B cell (primary cell): ENCODE results near the gene HIPK2. TPM values are rescaled to one million over a fixed set of nuclear protein-coding genes. Genes with fewer than 3 reads are reported as not detected.

Experiments used
- ATAC-seq: fragments of 200-7000 bp; cut with Tn5 transposase; one replicate; pipeline ENCODE4 v1.10.0; 2021; ENCODE audit warnings: low read depth, mild to moderate bottlenecking, moderate number of reproducible peaks, moderate library complexity
- CTCF ChIA-PET: fragments of 350-600 bp; sonication (Branson Sonifier 250); formaldehyde crosslinking; loops from one replicate; lab custom pipeline; 2021; ENCODE audit warnings: antibody characterized with exemption, inconsistent platforms; lab: Charles Lee
- POLR2A ChIA-PET: fragments of 350-600 bp; sonication (Branson Sonifier 250); formaldehyde crosslinking; loops from one replicate; lab custom pipeline; 2021; ENCODE audit warnings: antibody characterized with exemption; lab: Charles Lee
- DNase-seq: peaks from one replicate; pipeline ENCODE4 v3.0.0; 2013
- H2AFZ ChIP-seq: 2 replicates; pipeline ENCODE4 v1.6.1; 2012; ENCODE audit warnings: mild to moderate bottlenecking, low read depth, low read length; ENCODE audit not compliant: insufficient read depth, poor library complexity, severe bottlenecking
- H3K27ac ChIP-seq, 2 donors: 1 replicate in 1 of 2; 2 replicates in 1 of 2; pipeline ENCODE4 v1.5.1; 2012 to 2013; ENCODE audit warnings: low read length in 2 of 2, mild to moderate bottlenecking in 2 of 2, moderate library complexity in 1 of 2
- H3K27me3 ChIP-seq, 4 experiments: fragments of 200-600 bp in 1 of 4; sonication (generic) in 1 of 4; replicated peaks in 1 of 4; 1 replicate in 2 of 4; 2 replicates in 2 of 4; pipeline versions ENCODE4 v1.6.1 to v1.7.0; 2013 to 2016; ENCODE audit warnings: low read length in 3 of 4, mild to moderate bottlenecking in 2 of 4, mixed read lengths in 1 of 4, moderate library complexity in 1 of 4; ENCODE audit not compliant: insufficient read depth in 4 of 4, control insufficient read depth in 3 of 4; ENCODE audit errors: control extremely low read depth in 1 of 4
- H3K36me3 ChIP-seq, 2 experiments: replicated peaks in 1 of 2; 1 replicate in 1 of 2; 2 replicates in 1 of 2; pipeline versions ENCODE4 v1.6.1 to v1.7.1; 2013; ENCODE audit warnings: low read length in 1 of 2; ENCODE audit not compliant: insufficient read depth in 2 of 2, control insufficient read depth in 1 of 2; ENCODE audit errors: control extremely low read depth in 1 of 2, extremely low read depth in 1 of 2
- H3K4me1 ChIP-seq, 2 donors: fragments of 200-600 bp in 1 of 2; sonication (generic) in 1 of 2; 1 replicate in 1 of 2; 2 replicates in 1 of 2; pipeline versions ENCODE4 v1.5.1 to v1.6.1; 2013 to 2017; ENCODE audit warnings: low read length in 2 of 2; ENCODE audit not compliant: control insufficient read depth in 2 of 2, insufficient read depth in 2 of 2
- H3K4me2 ChIP-seq: replicated peaks from 2 replicates; pipeline ENCODE3; 2012; ENCODE audit warnings: mild to moderate bottlenecking, low read depth, low read length; ENCODE audit not compliant: poor library complexity, severe bottlenecking
- H3K4me3 ChIP-seq, 5 experiments: fragments of 200-600 bp in 1 of 5; sonication (generic) in 1 of 5; 1 replicate in 3 of 5; 2 replicates in 2 of 5; pipeline versions ENCODE4 v1.5.1 to v1.7.0; 2011 to 2016; ENCODE audit warnings: low read length in 4 of 5, mild to moderate bottlenecking in 4 of 5, low read depth in 2 of 5, control low read depth in 1 of 5, moderate library complexity in 1 of 5; ENCODE audit not compliant: insufficient read depth in 1 of 5; ENCODE audit errors: control extremely low read depth in 1 of 5, extremely low read depth in 1 of 5
- H3K79me2 ChIP-seq: fragments of 200-600 bp; sonication (generic); one replicate; pipeline ENCODE4 v1.6.0; 2016; ENCODE audit warnings: low read length; ENCODE audit not compliant: control insufficient read depth, insufficient read depth
- H3K9ac ChIP-seq: fragments of 200-600 bp; sonication (generic); 2 replicates; pipeline ENCODE4 v1.6.1; 2017; ENCODE audit warnings: mild to moderate bottlenecking, low read length, moderate library complexity
- H3K9me3 ChIP-seq, 3 donors: one replicate each; pipeline versions ENCODE4 v1.6.1 to v1.7.1; 2013; ENCODE audit warnings: low read length in 2 of 3; ENCODE audit not compliant: control insufficient read depth in 2 of 3, insufficient read depth in 1 of 3; ENCODE audit errors: control extremely low read depth in 1 of 3
- H4K20me1 ChIP-seq: 2 replicates; pipeline ENCODE4 v1.6.0; 2012; ENCODE audit warnings: mild to moderate bottlenecking, low read length; ENCODE audit not compliant: insufficient read depth, control insufficient read depth, poor library complexity, severe bottlenecking
- H3K27ac Mint-ChIP-seq: one replicate; pipeline ENCODE4 v1.8.0; 2021; ENCODE audit warnings: mixed read lengths
- H3K27me3 Mint-ChIP-seq: one replicate; pipeline ENCODE4 v1.8.0; 2021; ENCODE audit warnings: mixed read lengths
- H3K4me1 Mint-ChIP-seq: one replicate; pipeline ENCODE4 v1.8.0; 2021; ENCODE audit warnings: mixed read lengths
- H3K4me3 Mint-ChIP-seq: one replicate; pipeline ENCODE4 v1.8.0; 2021; ENCODE audit warnings: mixed read lengths
- H3K9me3 Mint-ChIP-seq: one replicate; pipeline ENCODE4 v1.8.0; 2022; ENCODE audit warnings: mixed read lengths; ENCODE audit not compliant: insufficient read depth
- CTCF ChIP-seq: fragments of 200-600 bp; IDR thresholded peaks from one replicate; pipeline ENCODE4 v1.8.0; 2022; ENCODE audit warnings: antibody characterized with exemption, mild to moderate bottlenecking
- EZH2 ChIP-seq: IDR thresholded peaks from 2 replicates; pipeline ENCODE4 v1.6.1; 2012; ENCODE audit warnings: borderline replicate concordance, low read depth, mild to moderate bottlenecking, moderate library complexity, low read length; ENCODE audit not compliant: insufficient read depth, poor library complexity, severe bottlenecking
- WGBS: methylation state at CpG from one replicate; pipeline ENCODE4 v1.1.5; 2013; ENCODE audit warnings: missing lambda C conversion rate; ENCODE audit not compliant: insufficient coverage; 5-methylcytosine and 5-hydroxymethylcytosine counted together
- intact Hi-C: fragments of 100-400 bp; cut with micrococcal nuclease; formaldehyde crosslinking; loops from one replicate; pipeline ENCODE4 v1.10.0; 2022
- polyA plus RNA-seq: library from polyadenylated mRNA; depleted of rRNA; stranded (reverse); fragments of >200 nt; gene quantifications from 2 replicates; pipeline ENCODE4 v1.2.3, GENCODE V29; 2012
- total RNA-seq, 2 donors: library from RNA; stranded (reverse); fragments of 120-200 nt in 1 of 2; gene quantifications; 1 replicate in 1 of 2; 2 replicates in 1 of 2; pipeline versions ENCODE4 v1.2.3 to v1.2.4, GENCODE V29; 2013 to 2022

HIPK2 gene
- total and polyA plus RNA-seq, 2 donors (not counting 1 experiment from before 2014, with no cell fraction given): 6.8 to 58.2 TPM

GRCh38 chr7:139825666-139826290 lies 48.0 kb upstream of the HIPK2 start:
- no peak for DNase-seq
- H3K4me1 ChIP-seq: peaks cover 27% of the 10 kb centered on the region in 2 donors
- CTCF ChIA-PET: no interaction called here
- WGBS: 96% methylated on average over 3 of the region's 9 CpGs
- TF ChIP-seq CTCF (no peak), EZH2 (no peak)
- H3K4me2 ChIP-seq: no peak overlapping the region
- no peak overlapping the region for H3K27ac Mint-ChIP-seq
- H2AFZ ChIP-seq: no peak overlapping the region
- H3K4me3 ChIP-seq: no peak overlapping the region
- no peak overlapping the region for H3K27ac ChIP-seq
- H3K79me2 ChIP-seq: no peaks in the 10 kb centered on the region
- intact Hi-C loops: loop anchor here (5.0 kb wide), 1 partner anchor 82 kb away; no protein-coding TSS in a partner anchor
- H3K27me3 Mint-ChIP-seq: peaks cover 10% of the 10 kb centered on the region
- no peaks in the 10 kb centered on the region for H4K20me1 ChIP-seq
- no peaks in the 10 kb centered on the region for H3K9me3 ChIP-seq
- H3K4me1 Mint-ChIP-seq: peaks cover 27% of the 10 kb centered on the region
- H3K4me3 Mint-ChIP-seq: no peak overlapping the region
- H3K9ac ChIP-seq: no peak overlapping the region
- H3K9me3 Mint-ChIP-seq: no peaks in the 10 kb centered on the region
- H3K27me3 ChIP-seq: peaks cover 0 to 5% (median 0%) of the 10 kb centered on the region in 4 experiments
- H3K36me3 ChIP-seq: no peaks in the 10 kb centered on the region
- POLR2A ChIA-PET: no interaction called here
- ATAC-seq: no peak

- peaks cover 11% of the 10 kb centered on the region for H3K4me1 Mint-ChIP-seq
- Histone ChIP-seq H3K4me2 (no peak overlapping the region), H3K36me3 (no peaks in the 10 kb centered on the region), H3K27ac (no peak overlapping the region), H3K9me3 (no peaks in the 10 kb centered on the region), H3K9ac (no peak overlapping the region), H4K20me1 (no peaks in the 10 kb centered on the region), H3K79me2 (no peaks in the 10 kb centered on the region), H2AFZ (no peak overlapping the region), H3K4me1 (peaks cover 9% of the 10 kb centered on the region in 2 donors), H3K27me3 (peaks cover 0 to 5% (median 0%) of the 10 kb centered on the region in 4 experiments), H3K4me3 (no peak overlapping the region)
- DNase-seq (no peak), ATAC-seq (no peak)
- H3K27me3 Mint-ChIP-seq: peaks cover 10% of the 10 kb centered on the region
- TF ChIP-seq CTCF (no peak), EZH2 (no peak)
- ChIA-PET CTCF (interaction anchor here (1.0 kb wide), 1 partner anchor 15 kb away, joined by 3 read pairs; no protein-coding TSS in a partner anchor), POLR2A (no interaction called here)
- H3K9me3 Mint-ChIP-seq: no peaks in the 10 kb centered on the region
- no peak overlapping the region for H3K4me3 Mint-ChIP-seq
- intact Hi-C loops: no loop called here
- WGBS: 90% methylated on average over 7 of the region's 8 CpGs
- no peak overlapping the region for H3K27ac Mint-ChIP-seq
Measured at GRCh38 chr7:139823959-139824521, 46.2 kb upstream of the HIPK2 start.
